HG02938 (cell line): ENCODE results near the gene TTC22.

Source experiments
- ATAC-seq: cut with Tn5 transposase; IDR thresholded peaks from one replicate; pipeline ENCODE4 v1.9.1; 2021; ENCODE audit warnings: mild to moderate bottlenecking, moderate library complexity; ENCODE audit not compliant: unreplicated experiment

TTC22 gene

DNA sequence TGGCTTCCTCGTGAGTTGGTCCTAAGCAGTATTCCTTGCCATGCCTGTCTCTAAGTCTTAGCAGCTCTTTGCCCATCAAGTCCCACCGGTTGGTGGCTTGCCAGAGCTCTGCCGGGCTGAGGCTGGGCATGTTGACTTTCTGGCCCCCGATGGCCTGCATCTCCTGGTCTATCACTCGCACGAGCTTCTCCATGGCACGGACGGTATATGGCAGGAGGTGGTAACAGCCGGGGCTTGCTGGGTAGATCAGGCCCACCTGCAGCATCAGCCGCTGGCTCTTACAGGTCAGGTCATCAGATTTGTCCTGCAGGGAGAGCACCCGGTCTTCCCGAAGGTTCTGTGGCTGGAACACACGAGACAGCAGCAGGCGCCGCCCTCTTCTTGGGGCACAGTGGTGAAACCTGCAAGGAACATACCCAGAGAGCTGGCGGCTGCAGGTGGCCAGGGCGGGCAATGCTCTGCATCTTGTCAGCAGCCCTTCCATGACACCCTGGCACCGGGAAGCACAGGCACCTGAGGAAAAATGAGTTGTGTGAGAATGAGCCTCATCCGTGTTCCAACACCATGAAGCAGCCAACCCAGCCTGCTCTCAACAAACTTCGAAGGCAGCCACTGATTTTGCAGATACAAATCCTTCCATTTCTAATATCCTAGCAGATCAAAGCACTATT lies 42.3 kb downstream of the TTC22 start:
- ATAC-seq: no peak

DNA sequence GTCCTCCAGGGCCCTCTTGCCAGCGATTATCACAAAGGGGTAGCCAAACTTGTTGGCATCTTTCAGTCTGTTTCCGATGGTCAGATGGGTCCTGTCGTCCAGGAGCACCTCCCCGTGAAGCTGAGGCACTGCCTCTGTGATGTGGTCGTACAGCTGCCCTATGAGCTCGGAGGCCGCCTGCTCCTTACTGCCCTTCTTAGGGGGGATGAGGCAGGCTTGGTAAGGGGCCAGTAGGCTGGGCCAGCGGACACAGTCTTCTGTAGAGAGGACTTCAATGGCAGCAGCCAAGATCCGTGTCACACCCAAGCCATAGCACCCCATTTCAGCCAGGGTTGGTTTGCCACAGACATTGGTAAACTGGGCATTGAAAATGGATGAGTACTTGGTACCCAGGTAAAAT lies 43.3 kb downstream of the TTC22 start:
- no peak for ATAC-seq

DNA sequence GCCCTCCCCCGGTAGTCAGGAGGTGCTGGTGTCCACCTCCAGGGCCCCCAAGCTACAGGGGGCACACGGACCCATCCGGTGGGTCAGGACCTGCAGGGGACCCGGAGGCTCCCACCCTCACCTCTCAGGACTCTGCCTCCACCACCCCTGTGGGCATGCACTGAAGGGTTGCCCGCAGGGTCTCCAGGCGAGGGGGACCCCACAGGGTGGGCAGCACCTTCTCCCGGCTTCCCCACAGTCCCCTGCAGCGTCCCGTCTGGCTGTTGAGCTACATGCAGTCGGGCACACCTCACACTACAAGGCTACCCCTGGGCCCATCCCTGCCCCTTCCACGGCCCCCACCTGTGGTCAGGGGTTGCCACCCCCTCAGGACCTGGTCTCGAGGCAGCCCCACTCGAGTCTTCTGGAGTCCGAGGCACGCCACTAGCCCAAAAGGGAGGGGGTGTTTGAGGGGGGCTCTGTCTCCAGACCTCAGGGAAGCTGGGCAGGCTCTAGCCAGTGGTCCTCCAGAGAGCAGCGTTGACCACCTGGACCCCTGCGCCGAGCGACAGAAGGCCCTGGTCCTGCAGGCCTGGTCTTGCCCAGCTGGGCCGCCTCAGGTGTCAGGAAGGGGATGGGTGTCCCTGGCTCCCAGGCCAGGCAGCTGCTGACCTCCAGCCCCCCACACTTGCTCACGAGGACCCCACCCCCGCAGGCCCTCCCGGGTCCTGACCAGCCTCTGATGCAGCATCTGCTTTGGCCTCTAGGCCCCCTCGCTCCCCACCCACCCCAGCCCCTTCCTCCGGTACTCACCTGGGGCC lies 46.4 kb downstream of the TTC22 start:
- no peak for ATAC-seq

DNA sequence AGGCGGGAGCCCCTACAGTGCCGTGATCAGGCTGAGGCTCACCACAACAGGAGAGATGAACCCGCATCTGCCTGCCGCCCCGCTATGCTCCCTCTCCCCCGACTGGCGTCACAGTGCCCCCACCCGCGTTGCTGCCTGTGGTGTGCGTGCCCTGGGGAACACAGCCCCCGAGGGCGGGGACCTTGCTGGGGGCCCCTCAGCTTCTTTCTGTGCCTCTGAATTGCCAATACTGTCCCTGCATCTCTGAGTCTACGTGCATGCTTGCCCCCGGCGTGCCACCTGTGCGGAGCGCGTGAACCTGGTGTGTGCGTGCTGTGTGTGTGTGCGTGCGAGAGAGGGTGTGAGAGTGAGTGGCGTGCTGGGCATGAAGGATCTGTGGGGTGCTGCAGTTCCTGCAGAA lies 47.1 kb downstream of the TTC22 start:
- ATAC-seq: no peak

DNA sequence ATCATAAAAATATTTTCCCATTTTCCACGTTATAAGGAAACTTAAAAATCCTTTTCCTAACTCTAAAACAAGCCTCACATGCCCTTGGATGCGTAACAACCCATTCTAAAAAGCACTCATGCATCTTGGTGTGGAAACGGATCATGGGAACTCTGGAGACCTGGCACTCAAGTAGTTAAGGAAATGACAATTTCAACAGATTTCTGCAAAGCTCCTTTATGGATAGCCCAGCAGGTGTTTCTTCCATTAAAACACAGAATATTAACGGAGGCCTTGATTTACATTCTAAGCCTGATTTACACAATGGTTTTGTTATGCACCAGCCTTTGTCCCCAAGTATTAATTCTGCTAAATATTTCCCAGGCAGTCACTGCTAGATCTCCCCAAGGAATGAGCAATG lies 49.7 kb downstream of the TTC22 start:
- no peak for ATAC-seq

DNA sequence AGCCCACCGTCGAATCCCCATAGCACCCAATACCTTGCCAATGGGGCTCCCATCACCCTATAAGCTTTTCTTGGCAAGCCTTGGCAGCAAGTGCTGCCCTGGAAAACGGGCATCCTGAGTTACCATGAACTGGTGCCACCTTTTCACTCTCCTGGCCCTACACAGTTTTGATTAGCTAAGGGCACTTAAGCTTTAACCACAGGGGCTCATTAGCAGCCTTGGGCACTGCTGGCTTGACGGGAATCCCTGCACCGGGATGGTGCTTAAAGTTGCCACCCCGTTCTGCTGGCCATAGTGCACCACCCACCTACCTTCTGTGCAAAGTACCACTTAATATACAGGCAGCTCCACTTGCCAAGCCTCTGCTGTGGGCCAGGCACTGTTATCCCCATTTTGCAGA lies 50.5 kb downstream of the TTC22 start:
- ATAC-seq: no peak

DNA sequence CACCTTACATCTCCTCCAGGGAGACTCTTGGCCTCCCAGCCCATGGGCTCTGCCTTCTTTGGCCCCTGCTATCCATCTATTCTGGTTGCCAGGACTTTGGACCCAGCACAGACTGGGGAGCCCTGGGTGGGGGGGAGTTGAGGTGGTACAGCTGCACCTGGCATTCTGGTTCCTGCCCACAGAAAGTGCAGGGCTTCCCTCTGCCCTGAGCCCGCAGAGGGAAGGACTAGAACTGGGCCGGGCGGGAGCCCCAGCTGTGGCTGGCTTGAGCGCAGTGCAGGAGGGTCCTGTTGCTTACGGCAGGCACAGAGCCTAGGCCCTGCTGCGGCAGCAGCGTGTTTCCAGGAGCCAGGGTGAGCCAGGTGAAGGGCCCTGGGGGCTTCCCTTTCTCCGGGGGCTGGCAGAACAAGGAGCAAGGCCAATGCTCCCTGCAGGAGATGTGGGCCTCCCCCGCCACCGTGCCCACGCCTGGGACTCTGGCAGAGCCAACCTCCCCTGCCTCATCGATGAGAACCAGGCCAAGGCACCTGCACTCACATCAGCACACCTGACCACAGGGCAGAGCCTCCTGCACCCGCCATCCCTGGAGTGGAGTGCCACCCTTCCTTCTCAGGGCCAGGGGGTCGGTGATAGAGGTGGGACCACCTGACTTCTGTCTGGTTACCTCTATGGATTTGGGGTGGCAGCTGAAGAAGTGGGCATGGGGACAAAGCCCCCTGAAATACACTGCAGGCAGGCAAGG lies 52.9 kb downstream of the TTC22 start:
- ATAC-seq: no peak

DNA sequence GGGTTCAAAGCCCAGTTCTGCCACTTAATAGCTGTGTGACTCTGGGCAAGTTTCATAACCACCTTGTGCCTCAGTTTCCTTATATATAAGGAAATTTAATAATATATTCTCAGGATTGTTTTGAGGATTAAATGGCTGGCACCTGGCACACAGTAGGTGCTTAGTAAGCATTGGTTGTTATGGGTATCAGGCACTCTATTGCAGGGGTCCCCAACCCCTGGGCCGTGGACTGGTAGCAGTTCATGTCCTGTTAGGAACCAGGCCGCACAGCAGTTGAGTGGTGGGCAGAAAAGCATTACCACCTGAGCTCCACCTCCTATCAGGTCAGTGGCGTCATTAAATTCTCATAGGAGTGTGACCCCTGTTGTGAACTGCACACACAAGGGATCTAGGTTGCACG lies 55.3 kb downstream of the TTC22 start:
- ATAC-seq: no peak

DNA sequence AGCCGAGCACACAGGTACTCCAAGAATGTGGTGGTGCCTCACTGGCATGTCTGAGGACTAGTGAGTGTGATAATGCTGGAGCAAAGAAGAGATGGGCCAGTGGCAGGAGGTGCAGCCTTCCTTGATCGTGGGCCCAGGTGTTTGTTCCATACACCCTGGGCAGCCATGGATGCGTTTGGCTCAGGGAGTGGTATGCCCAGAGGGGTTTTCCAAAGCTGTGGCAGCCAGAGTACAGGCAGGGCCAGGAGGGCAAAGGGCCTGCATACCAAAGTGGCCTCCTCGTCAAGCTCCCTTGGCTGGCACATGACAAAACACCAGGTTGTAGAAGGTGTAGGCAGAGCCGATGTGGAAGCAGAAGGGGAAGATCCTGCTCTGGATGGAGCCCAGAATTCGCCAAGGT lies 55.8 kb downstream of the TTC22 start:
- ATAC-seq: no peak

DNA sequence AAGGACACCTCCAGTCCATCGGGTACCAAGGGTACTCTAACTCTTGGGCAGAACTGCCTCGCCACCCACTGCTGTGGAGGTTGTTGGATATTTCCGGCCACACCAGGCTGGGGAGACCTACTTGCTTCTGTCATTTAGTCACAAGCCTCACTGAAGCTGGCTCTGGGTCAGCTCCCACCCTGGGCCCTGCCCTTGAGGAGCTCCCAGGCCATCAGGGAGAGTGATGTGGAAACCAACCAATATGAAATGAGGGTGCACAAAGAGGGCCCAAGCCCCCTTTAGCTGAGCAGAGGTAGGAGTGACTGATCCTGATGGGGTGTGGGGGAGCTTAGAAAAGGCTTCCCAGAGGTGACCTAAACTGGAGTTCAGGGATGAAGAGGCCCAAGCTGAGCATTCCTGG lies 56.4 kb downstream of the TTC22 start:
- ATAC-seq: no peak

DNA sequence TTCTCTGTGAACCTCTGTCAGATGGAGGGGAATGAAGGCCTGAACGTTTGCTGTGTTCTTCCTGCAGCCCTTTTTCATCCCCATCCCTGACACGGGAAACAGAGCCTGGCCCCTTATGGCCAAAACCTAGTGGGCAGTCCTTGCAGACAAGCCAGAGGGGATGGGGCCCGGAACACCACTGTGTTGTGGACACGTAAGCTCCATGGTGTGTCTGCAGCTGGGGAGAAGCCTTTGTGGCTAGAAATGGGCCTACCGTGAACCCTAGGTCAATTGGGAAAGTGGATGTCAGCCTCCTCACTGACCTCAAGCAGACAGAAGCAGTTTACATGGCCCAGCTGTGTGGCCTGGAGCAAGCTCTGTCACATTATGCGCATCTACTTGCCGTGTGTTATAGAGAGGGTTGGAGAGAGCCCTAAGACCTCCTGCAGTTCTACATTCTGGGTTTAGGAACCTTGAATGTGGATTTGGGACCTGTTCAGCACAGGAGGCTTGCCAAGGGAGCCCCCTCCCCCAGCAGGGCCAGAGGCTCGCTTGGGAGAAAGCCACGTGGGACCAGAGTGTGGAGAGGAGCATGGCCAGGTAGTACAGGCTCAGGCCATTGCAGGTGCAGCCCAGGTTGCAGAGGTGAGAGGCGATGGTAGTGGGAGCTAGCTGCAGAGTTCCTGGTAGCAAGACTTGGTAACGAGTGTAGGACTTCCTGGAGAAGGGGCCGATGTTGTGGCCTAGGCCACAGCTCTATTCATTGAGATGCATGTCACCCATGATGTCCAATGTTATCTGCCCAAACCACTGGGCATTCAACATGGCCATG lies 57.5 kb downstream of the TTC22 start:
- no peak for ATAC-seq

DNA sequence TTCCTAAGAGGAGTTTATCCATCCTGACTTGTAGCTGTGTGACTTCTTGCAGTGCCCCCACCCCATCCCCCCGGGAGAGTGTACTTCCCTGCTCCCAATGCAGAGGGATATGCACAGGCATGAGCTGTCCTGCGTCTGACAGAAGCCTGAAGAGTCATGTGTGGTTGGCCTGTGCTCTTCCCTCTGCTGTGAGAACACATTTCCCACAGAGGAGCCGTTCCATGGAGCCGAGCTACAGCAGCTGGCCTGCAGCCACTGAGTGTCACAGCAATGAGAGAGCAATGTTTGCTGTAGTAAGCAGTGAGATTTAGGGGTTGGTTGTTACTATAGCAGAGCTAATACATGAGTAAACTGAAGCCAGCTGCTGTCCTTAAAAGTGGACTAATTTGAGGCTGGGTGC lies 58.8 kb downstream of the TTC22 start:
- no peak for ATAC-seq

DNA sequence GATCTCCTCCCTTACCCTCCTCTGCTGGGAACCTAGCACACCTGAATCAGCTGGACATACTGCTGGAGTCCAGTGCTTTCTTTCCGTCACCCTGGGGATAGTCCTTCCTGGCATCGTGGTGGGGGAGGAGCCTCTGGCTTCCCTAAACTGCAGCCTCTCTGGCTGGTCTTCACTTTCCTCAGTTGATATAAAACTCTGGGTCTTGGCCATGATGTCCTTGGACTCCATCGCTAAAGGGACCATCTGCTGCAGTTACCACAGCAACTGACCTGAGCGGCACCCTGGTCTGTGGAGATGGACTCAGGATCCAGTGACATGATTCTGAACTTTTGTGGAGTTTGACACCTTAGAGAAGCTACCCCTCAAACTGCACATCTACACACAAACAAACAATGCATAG lies 59.6 kb downstream of the TTC22 start:
- ATAC-seq: no peak

DNA sequence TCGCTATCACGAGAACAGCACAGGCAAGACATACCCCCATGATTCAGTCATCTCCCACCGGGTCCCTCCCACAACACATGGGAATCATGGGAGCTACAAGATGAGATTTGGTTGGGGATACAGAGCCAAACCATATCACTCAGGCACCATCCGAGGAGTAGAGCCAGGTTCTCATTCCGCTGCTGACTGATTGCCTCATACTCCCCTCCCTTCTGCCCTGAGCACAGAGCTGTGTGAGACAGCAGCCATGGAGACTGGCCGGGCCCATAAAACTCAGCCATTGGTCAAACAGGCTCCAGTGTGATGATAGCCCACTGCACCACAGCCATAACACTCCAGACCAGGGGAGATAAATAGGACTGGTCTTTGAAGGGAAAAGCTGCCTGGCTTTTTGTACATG lies 62.9 kb downstream of the TTC22 start:
- ATAC-seq: no peak

DNA sequence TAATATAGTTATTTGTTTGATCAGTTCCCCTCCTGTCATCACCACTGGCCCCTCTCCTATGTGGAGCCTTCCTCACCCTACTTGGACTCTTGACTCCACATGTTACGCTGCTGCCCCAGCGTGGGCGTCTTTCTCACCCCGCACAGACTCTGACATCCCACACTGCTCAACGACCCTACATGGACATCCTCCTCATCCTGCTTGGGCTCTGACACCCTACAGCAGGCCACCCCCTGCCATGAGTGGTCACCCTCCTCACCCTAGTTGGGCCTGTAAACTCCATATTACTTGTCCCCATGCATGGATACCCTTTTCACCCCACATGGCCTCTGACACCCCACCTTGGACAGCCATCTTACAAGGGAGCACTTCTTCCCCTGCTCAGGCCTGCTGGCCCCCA lies 64.4 kb downstream of the TTC22 start:
- no peak for ATAC-seq
